GM19328 (cell line): ENCODE measurements around the gene SMYD2.

Experiments
- ATAC-seq: cut with Tn5 transposase; IDR thresholded peaks from one replicate; pipeline ENCODE4 v1.9.1; 2021; ENCODE audit warnings: mild to moderate bottlenecking, moderate library complexity; ENCODE audit not compliant: unreplicated experiment

Gene SMYD2

GRCh38 chr1:214300149-214300780, 19.3 kb downstream of the SMYD2 start:
- ATAC-seq: no peak

- no peak for ATAC-seq
These were observed 20.6 kb downstream of the SMYD2 start for GRCh38 chr1:214301526-214301925.

- ATAC-seq: no peak
These were observed 22.4 kb downstream of the SMYD2 start for GRCh38 chr1:214303141-214303930.

DNA sequence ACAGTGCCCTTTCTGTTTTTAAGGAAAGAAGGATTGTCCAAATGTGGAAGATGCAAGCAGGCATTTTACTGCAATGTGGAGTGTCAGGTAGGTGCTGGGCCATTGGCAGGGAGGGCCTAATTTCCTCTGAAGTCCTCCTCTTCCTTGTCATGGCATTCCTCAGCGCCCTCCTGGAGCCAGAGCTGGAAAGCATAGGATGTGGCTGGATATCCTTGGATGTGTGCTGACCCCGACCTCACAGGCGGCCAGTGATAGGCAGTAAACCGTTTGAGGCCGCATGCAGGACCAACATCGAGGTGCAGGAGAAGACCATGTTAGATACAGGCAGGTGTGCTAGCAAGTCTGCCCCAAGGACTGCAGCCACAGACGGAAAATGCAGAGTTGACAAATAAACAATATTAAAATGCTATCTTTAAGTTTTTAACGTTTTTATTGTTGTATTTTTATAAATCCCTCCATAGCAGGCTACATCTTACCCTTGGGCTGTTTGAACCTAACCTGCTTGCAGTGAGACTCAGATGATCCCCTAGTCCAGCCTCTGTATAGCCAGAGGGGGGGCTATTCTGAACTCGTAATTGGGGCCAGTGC, 24.3 kb downstream of the SMYD2 start:
- no peak for ATAC-seq

DNA sequence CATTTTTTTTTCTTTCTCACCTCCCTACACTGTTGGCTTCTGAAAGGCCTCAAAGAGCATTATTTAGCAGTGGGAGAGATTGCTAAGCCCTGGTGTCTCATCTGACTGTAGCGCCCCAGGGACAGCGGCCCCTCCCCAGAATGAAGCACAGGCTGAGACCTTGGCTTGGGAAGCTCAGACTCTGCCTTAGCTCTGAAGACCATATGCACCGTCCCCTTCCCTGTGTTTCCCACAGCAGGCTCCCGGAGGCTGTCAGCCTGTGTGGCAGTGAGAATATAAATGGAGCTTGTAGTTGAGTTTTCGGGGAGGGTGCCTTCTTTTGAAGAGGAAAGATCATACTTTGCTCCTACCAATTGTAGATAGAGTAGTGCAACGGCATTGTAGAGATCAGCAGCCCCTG, 25.3 kb downstream of the SMYD2 start:
- ATAC-seq: no peak

- no peak for ATAC-seq
These were observed 29.1 kb downstream of the SMYD2 start for GRCh38 chr1:214310010-214310409.

- no peak for ATAC-seq
These were observed 30.1 kb downstream of the SMYD2 start for GRCh38 chr1:214310777-214311690.

DNA sequence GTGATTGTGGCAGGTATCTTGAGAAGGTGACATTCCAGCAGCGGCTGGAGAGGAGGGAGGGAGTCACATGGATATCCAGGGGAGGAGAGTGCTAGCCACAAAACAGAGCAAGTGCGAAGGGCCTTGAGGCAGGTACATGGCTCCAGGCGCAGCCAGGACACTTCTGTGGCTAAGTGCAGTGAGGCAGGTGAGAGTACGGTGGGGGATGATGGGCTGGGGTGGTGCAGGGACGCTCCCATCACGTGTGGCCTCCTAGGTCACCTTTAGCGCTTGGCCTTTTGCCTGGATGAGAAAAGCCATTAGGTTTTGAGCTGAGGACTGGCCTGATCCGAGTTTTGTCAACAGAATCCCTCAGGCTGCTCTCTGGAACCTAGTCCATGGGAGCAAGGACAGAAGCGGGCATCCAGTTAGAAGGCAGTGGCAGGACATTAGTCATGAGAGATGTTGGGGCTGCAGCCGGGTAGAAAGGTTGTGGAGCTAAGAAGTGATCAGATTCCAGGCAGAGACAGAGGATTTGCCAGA, 31.6 kb downstream of the SMYD2 start:
- ATAC-seq: no peak

- ATAC-seq: no peak
These were observed 33.4 kb downstream of the SMYD2 start for GRCh38 chr1:214314178-214314843.

- no peak for ATAC-seq
These were observed 35.6 kb downstream of the SMYD2 start for GRCh38 chr1:214316593-214316992.

DNA sequence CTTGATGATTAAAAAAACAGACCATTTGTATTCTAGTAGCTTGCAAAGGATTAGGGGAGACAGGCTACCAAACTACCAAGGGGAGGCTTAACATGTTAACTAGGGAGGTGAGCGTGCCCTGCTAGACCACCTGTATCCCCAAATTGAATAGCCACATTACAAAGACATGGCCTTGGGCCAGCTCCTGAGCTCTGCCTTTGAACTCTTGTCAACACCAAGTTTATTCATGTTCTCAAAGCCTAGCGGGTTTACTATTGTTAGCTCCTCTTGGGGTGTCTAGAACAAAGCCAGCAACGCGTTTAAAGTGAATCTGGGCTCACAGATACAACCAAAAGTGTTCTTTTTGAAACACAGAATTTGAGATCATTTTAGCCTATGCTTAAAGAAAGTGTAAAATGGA, 36.3 kb downstream of the SMYD2 start:
- no peak for ATAC-seq

DNA sequence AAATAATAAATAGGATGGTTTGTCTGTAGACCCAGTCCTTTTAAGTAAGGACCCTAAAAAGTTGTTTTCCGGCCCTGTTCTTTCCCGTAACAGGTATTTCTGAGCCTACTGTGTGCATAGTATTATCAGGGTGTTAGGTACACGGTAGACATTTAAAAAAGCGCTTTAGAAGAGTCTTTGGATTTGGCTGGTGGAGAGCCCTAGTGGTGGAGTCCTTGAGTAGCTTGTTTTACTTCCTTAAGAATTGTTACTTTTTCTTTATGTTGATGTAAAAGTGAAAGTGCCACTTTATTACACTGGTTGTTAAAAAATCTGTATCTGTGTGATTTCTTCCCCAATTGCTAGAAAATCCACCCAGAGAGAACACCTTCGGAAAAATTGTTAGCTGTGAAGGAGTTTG, 36.8 kb downstream of the SMYD2 start:
- no peak for ATAC-seq

GRCh38 chr1:214318356-214318755, 37.4 kb downstream of the SMYD2 start:
- no peak for ATAC-seq

GRCh38 chr1:214318956-214319736, 38.2 kb downstream of the SMYD2 start:
- no peak for ATAC-seq

GRCh38 chr1:214319938-214320337, 39.0 kb downstream of the SMYD2 start:
- no peak for ATAC-seq

- ATAC-seq: peak; percentile 50
These were observed 40.9 kb downstream of the SMYD2 start for GRCh38 chr1:214321705-214322453.

- ATAC-seq: no peak
These were observed 44.2 kb downstream of the SMYD2 start for GRCh38 chr1:214324896-214325800.

GRCh38 chr1:214326406-214326805, 45.4 kb downstream of the SMYD2 start:
- no peak for ATAC-seq
